ENCODE results near the gene SP4. TPM values are rescaled to one million over a fixed set of nuclear protein-coding genes. Genes with fewer than 3 reads are reported as not detected.
A peak's percentile ranks its signal among the peaks of the same experiment; 100 is the strongest.

SP4 gene
- total RNA-seq (ENCODE audit: insufficient read depth, low replicate concordance), result 10.8 TPM

DNA sequence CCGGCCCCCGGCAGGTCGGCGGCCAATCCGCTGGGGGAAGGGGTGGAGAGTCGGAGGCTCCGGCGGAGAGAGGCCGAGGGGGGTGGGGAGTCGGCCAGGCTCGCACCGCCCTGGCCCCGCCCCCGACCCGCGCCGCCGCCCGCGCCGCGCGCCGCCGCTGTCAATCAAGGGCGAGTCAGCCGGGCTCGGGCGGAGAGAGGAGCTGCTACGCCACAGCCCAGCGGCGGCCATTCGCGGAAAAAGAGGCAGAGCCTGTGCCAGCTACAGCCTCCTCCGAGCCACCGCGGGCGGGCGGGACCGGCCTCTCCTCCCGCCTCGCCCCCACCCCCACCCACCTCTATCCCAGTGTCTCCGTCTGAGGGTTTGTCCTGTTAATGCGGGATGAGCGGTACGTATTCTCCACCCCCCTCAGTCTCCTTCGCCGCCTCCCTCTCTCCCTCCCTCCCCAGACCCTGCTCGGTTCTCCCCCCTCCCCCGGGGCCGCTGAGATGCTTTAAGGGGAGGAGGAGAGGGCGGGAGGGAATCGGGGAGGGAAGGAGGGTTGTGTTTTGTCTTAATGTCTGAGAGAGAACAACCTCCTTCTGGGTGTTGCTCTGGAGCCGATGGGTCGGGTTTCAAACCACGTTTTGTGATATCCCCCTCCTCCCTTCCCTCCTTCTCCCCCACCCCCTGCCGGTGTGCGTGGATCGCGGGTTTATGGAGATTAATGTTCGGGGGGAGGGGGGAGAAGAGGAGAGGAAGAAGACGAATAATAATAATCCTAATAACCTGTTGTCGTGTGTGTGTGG is at the start of gene SP4:
TSS of gene SP4 (plus strand) at position 213 of the 788 bp plus-strand sequence. CDS start at position 382, 169 bp downstream.
- peak; percentile 98 for DNase-seq (ENCODE audit: low spot score)

DNA sequence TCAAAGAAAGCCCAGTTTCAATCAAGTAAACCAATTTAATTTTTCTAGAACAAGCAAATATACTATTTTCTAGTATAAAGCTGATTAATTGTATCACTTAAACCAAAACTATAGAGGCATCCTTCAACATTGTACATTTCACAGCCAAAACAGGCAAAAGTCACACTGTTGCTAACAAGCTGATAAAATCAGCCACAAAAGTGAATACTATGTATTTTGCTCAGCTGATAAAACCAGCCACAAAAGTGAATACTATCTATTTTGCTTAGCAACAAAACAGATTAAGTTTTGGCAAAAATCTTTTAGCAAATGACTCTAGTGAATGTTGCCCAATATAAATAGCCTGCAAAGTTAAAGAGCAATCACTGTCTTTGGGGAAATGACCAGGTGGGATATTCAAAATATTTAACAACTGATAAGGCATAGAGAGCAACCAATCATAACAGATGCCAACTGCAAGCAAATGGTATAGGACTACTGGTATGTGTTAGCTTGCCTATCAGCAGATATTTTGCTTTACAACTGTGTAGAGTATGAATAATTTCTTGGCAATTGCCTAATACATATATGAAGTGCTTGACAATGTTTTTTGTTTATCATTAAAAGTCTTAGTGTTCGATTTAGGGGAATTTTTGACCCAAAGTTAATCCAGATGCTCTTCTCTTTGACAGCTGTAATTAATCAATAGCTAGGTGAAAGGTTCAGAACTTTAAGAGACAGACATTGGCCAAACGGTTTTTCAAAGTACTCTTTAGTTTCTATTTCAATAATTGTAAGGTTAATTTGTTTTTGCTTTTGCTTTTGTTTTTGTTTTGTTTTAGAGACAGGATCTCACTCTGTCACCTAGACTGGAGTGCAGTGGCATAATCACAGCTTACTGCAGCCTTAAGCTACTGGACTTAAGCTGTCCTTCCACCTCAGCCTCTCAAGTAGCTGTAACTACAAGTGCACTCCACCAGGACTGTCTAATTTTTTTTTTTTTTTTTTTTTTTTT is 44.4 kb upstream of the SP4 start:
- no peak for DNase-seq (ENCODE audit: low spot score)

DNA sequence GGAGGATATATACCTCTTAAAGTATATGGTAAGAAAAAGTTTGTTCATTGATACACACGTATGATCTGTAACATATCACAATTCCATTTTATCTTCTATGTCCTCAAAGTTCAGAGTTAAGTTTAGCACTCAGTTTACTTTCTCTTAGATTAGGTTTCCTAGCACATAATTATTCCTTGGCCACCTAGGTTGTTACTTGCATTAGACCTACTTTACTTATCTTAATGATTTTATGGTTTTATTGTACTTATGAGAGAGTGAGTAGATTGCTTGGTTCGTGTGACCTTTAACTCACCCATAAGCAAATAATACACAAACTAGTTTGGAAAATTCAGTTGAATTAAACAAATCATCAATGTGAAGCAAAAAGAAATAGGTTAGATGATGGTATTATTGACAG is 33.9 kb upstream of the SP4 start:
- no peak for DNase-seq (ENCODE audit: low spot score)

DNA sequence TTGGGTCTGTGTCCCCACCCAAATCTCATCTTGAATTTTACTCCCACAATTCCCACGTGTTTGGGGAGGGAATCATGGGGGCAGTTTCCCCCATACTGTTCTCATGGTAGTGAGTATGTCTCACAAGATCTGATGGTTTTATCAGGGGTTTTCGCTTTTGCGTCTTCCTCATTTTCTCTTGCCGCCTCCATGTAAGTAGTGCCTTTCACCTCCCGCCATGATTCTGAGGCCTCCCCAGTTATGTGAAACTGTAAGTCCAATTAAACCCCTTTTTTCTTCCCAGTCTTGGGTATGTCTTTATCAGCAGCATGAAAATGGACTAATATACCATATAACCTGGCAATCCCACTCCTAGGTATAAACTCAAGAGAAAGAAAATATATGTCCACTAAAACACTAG is 25.9 kb upstream of the SP4 start:
- DNase-seq (ENCODE audit: low spot score), result no peak

- no peak for DNase-seq (ENCODE audit: low spot score)
Observed at GRCh38 chr7:21407796-21408480, 19.9 kb upstream of the SP4 start.

DNA sequence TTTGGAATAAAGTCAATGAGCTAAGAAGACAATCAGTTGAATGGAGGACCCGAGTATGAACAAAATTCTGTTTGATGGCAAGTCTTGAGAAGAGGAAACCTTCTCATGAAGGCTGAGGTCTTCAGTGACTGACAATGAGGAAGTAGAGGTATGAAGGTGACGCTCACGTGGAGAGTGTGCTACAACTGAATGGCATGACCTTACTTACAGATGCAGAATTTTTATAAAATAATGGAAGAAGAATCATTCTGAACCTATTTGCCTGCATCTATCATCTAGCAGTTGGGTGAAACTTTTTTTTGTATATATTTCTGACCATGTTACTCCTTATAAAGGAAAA is 19.4 kb upstream of the SP4 start:
- no peak for DNase-seq (ENCODE audit: low spot score)

- DNase-seq (ENCODE audit: low spot score), result no peak
Observed at GRCh38 chr7:21412410-21412851, 15.5 kb upstream of the SP4 start.

- DNase-seq (ENCODE audit: low spot score), result no peak
Observed at GRCh38 chr7:21412957-21413356, 14.9 kb upstream of the SP4 start.

DNA sequence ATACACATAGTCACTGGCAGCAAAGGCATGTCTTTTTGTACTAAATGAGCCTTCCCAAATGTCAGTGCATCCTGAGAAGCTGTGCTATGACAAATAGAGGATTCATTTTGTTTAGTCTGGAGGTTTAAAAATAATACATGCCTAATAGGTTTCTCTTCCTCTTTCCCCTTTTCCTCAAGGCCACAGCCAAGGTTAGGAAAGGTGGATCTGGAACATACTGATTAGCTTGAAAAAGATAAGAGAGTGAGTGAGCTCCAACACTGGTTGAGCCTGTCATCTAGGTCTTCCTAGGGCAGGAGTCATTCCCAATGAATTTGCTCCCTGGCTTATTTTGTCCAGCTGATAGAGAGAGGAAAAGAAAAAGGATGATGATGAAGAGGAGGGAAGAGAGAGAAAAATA is 14.4 kb upstream of the SP4 start:
- DNase-seq (ENCODE audit: low spot score), result no peak

DNA sequence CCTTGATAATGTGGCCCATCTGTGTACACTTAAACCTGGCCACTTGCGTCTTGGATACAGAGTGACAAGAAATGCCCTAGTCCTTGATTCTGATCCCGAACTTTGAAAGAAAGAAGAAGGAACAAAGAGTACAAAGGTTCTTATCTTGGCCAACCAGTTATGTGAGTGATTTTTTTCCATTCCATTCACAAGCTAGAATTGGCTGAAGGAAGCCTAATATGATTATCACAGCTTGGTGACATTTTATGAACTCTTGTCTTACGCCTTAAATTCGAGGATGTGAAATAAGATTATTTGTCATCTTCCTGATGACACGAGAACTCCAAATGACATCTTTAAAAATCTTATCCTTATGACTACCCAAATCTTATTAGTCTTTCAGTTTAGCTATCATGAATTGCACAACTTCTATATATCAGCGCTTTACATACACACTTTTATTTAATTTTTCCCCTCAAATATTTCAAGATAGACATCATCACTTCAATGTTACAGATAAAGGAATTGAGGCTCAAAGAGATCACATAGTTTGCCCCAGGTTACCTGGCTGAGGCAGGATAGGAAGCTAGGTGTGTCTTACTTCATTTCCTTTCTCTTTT is 13.0 kb upstream of the SP4 start:
- DNase-seq (ENCODE audit: low spot score), result no peak

GRCh38 chr7:21417647-21418046 is 10.2 kb upstream of the SP4 start:
- DNase-seq (ENCODE audit: low spot score), result no peak

- DNase-seq (ENCODE audit: low spot score), result no peak
Observed at GRCh38 chr7:21422751-21423150, 5.1 kb upstream of the SP4 start.

DNA sequence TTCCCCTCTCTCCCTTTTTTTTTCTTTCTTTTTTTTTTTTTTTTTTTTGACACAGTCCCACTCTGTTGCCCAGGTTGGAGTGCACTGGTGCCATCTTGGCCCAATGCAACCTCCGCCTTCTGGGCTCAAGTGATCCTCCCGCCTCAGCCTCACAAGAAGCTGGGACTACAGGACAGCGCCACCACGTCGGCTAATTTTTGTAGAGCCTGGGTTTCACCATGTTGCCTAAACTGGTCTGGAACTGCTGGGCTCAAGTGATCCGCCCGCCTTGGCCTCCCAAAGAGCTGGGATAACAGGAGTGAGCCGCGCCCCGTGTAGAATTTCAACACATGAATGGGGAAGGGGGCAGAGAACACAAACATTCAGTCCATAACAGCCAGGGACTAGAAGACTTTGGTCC is 2.6 kb upstream of the SP4 start:
- DNase-seq (ENCODE audit: low spot score), result no peak

DNA sequence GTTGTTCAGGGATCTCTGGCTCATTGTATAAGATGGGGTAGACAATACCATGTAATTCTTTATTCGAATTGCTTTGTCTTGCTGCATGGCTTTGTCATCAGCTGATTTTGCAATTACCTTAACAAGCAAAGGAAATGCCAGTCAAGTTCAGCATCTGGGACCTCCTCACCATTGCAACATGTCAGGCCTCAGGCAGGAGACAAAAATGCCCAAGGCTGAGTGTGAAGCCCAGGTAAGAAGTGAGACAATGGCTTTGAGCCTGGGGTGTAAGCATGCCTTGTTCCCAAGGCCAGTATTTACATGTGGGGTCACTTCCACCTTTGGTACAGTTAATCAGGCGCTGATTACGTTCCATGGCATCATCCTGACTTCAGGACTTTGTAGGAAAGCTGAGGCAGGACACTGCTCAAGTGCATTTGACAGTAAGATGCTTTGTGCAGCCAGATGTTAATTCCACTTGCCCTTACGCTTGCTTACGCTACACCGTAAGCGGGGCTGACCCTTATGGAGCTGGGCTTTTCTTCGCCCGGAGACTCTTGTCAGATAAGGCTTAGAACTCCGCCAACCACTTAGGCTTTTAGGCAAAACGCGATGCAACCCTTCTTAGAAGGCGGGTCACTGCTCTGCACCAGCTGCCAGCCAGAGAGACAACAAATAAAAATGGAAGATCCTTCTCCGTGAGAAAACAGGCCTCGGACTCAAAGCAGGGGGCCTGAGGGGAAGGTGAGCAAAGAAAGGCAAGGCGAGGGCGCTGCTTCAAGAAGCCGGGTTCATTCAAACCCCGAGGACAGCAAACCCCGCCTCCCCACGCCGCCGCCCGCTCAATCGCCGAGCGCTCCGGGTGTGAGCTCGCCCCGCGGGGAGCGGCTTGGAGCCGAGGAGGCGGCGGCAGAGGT is 1.3 kb upstream of the SP4 start:
- DNase-seq (ENCODE audit: low spot score), result no peak

GRCh38 chr7:21427182-21427870 is 557 bp upstream of the SP4 start:
- peak; percentile 99 for DNase-seq (ENCODE audit: low spot score)

DNA sequence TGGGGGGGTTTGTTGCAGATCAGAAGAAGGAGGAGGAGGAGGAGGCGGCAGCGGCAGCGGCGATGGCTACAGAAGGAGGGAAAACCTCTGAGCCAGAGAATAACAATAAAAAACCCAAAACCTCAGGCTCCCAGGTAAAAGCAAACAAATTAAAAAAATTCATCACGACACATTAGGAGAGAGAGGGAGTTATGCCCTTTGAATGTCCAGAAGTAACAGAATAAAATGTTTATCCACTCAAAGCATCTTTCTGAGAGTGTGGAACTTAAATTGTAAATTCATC is 717 bp downstream of the SP4 start:
- no peak for DNase-seq (ENCODE audit: low spot score)

GRCh38 chr7:21429021-21429420 is 1.1 kb downstream of the SP4 start:
- DNase-seq (ENCODE audit: low spot score), result no peak

DNA sequence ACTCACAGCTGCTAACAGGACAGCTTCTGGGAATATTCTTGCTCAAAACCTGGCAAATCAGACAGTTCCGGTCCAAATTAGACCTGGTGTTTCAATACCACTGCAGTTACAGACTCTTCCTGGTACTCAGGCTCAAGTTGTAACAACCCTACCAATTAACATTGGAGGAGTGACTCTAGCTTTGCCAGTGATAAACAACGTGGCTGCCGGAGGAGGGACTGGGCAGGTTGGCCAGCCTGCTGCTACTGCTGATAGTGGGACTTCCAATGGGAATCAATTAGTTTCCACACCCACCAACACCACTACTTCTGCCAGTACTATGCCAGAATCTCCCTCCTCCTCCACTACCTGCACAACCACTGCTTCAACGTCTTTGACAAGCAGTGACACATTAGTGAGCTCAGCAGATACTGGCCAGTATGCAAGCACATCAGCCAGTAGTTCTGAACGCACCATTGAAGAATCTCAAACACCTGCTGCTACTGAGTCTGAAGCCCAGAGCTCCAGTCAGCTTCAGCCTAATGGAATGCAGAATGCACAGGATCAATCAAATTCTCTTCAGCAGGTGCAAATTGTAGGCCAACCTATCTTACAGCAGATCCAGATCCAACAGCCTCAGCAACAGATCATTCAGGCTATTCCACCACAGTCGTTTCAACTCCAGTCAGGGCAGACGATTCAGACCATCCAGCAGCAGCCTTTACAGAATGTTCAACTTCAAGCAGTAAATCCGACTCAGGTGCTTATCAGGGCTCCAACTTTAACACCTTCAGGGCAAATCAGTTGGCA is 2.1 kb downstream of the SP4 start:
- DNase-seq (ENCODE audit: low spot score), result no peak

- no peak for DNase-seq (ENCODE audit: low spot score)
Observed at GRCh38 chr7:21430575-21430954, 2.7 kb downstream of the SP4 start.
